ENCODE data around the gene ARMC8. TPM values are rescaled to one million over a fixed set of nuclear protein-coding genes. Genes with fewer than 3 reads are reported as not detected.
A peak's percentile ranks its signal among the peaks of the same experiment; 100 is the strongest.

Gene ARMC8
- total RNA-seq, 2 donors from 2014 or later, result 50.2 to 56.6 TPM

GRCh38 chr3:138210528-138210927, 23.4 kb downstream of the ARMC8 start:
- peaks cover 4% of the 10 kb centered on the region for H3K36me3 Mint-ChIP-seq
- peaks cover 29 to 30% of the 10 kb centered on the region in 2 donors for H3K4me1 Mint-ChIP-seq (ENCODE audit: low read depth in 2 of 2)
- ATAC-seq, result no peak
- no peaks in the 10 kb centered on the region for H3K9me3 Mint-ChIP-seq
- H3K4me3 Mint-ChIP-seq, result no peak overlapping the region
- H3K27ac Mint-ChIP-seq, result no peak overlapping the region
- DNase-seq (ENCODE audit: low spot score), result no peak
- no peaks in the 10 kb centered on the region for H3K27me3 Mint-ChIP-seq

GRCh38 chr3:138213398-138214085, 26.4 kb downstream of the ARMC8 start:
- peaks cover 18 to 20% of the 10 kb centered on the region in 2 donors for H3K4me1 Mint-ChIP-seq (ENCODE audit: low read depth in 2 of 2)
- H3K9me3 Mint-ChIP-seq, result no peaks in the 10 kb centered on the region
- no peak overlapping the region for H3K4me3 Mint-ChIP-seq
- no peak overlapping the region for H3K27ac Mint-ChIP-seq
- no peaks in the 10 kb centered on the region for H3K27me3 Mint-ChIP-seq
- no peak for ATAC-seq
- peaks cover 4% of the 10 kb centered on the region for H3K36me3 Mint-ChIP-seq
- no peak for DNase-seq (ENCODE audit: low spot score)

- no peaks in the 10 kb centered on the region for H3K9me3 Mint-ChIP-seq
- H3K4me3 Mint-ChIP-seq, result peak overlapping the region; percentile 57
- ATAC-seq, result no peak
- peak overlapping the region in 1 of 2 donors; percentile 12 for H3K27ac Mint-ChIP-seq
- DNase-seq (ENCODE audit: low spot score), result no peak
- H3K27me3 Mint-ChIP-seq, result no peaks in the 10 kb centered on the region
- H3K4me1 Mint-ChIP-seq (ENCODE audit: low read depth in 2 of 2), result peaks cover 20 to 33% of the 10 kb centered on the region in 2 donors
- H3K36me3 Mint-ChIP-seq, result no peaks in the 10 kb centered on the region
Observed at GRCh38 chr3:138219255-138219654, 32.2 kb downstream of the ARMC8 start.

GRCh38 chr3:138220242-138220641, 33.1 kb downstream of the ARMC8 start:
- H3K4me3 Mint-ChIP-seq, result no peak overlapping the region
- H3K9me3 Mint-ChIP-seq, result no peaks in the 10 kb centered on the region

GRCh38 chr3:138220788-138221187, 33.7 kb downstream of the ARMC8 start:
- H3K36me3 Mint-ChIP-seq, result no peaks in the 10 kb centered on the region
- DNase-seq (ENCODE audit: low spot score) (no peak), ATAC-seq (no peak)
- H3K4me1 Mint-ChIP-seq (ENCODE audit: low read depth in 2 of 2), result peaks cover 20 to 33% of the 10 kb centered on the region in 2 donors
- H3K9me3 Mint-ChIP-seq, result no peaks in the 10 kb centered on the region
- H3K4me3 Mint-ChIP-seq, result no peak overlapping the region
- no peak overlapping the region for H3K27ac Mint-ChIP-seq
- no peaks in the 10 kb centered on the region for H3K27me3 Mint-ChIP-seq

More at GRCh38 chr3:138220242-138220641, 33.1 kb downstream of the ARMC8 start:
- DNase-seq (ENCODE audit: low spot score), result no peak
- H3K4me1 Mint-ChIP-seq (ENCODE audit: low read depth in 2 of 2), result peaks cover 20 to 33% of the 10 kb centered on the region in 2 donors
- H3K36me3 Mint-ChIP-seq, result no peaks in the 10 kb centered on the region
- ATAC-seq, result no peak
- no peaks in the 10 kb centered on the region for H3K27me3 Mint-ChIP-seq
- H3K27ac Mint-ChIP-seq, result peak overlapping the region in 1 of 2 donors; percentile 12

- Mint-ChIP-seq H3K4me1 (ENCODE audit: low read depth in 2 of 2) (peaks cover 20 to 33% of the 10 kb centered on the region in 2 donors), H3K9me3 (no peaks in the 10 kb centered on the region), H3K27ac (peak overlapping the region; percentile 70 to 77), H3K27me3 (no peaks in the 10 kb centered on the region), H3K36me3 (peaks cover 8% of the 10 kb centered on the region), H3K4me3 (peak overlapping the region; percentile 38)
- no peak for DNase-seq (ENCODE audit: low spot score)
- ATAC-seq, result no peak
Observed at GRCh38 chr3:138222131-138222941, 35.2 kb downstream of the ARMC8 start.

GRCh38 chr3:138222942-138223287, 35.8 kb downstream of the ARMC8 start:
- DNase-seq (ENCODE audit: low spot score), result no peak
- Mint-ChIP-seq H3K27me3 (no peaks in the 10 kb centered on the region), H3K4me1 (ENCODE audit: low read depth in 2 of 2) (peaks cover 20 to 33% of the 10 kb centered on the region in 2 donors), H3K4me3 (peak overlapping the region; percentile 38), H3K36me3 (peaks cover 8% of the 10 kb centered on the region), H3K9me3 (no peaks in the 10 kb centered on the region), H3K27ac (peak overlapping the region; percentile 70 to 77)
- ATAC-seq, result peak in 1 of 2 donors; percentile 61

GRCh38 chr3:138227650-138228049, 40.5 kb downstream of the ARMC8 start:
- DNase-seq (ENCODE audit: low spot score), result no peak
- Mint-ChIP-seq H3K36me3 (peaks cover 12% of the 10 kb centered on the region), H3K4me1 (ENCODE audit: low read depth in 2 of 2) (peaks cover 5 to 9% of the 10 kb centered on the region in 2 donors), H3K4me3 (no peak overlapping the region), H3K27ac (no peak overlapping the region), H3K27me3 (no peaks in the 10 kb centered on the region), H3K9me3 (no peaks in the 10 kb centered on the region)
- ATAC-seq, result no peak

- Mint-ChIP-seq H3K4me3 (no peak overlapping the region), H3K27ac (no peak overlapping the region), H3K9me3 (no peaks in the 10 kb centered on the region), H3K36me3 (peaks cover 12% of the 10 kb centered on the region), H3K4me1 (ENCODE audit: low read depth in 2 of 2) (peaks cover 6 to 19% of the 10 kb centered on the region in 2 donors), H3K27me3 (no peaks in the 10 kb centered on the region)
- ATAC-seq (no peak), DNase-seq (ENCODE audit: low spot score) (no peak)
Observed at GRCh38 chr3:138230525-138230924, 43.4 kb downstream of the ARMC8 start.

GRCh38 chr3:138232705-138233364, 45.7 kb downstream of the ARMC8 start:
- Mint-ChIP-seq H3K4me3 (no peak overlapping the region), H3K27ac (no peak overlapping the region), H3K9me3 (no peaks in the 10 kb centered on the region), H3K36me3 (peaks cover 11% of the 10 kb centered on the region), H3K27me3 (no peaks in the 10 kb centered on the region), H3K4me1 (ENCODE audit: low read depth in 2 of 2) (peaks cover 6 to 19% of the 10 kb centered on the region in 2 donors)
- DNase-seq (ENCODE audit: low spot score), result no peak
- no peak for ATAC-seq

GRCh38 chr3:138234401-138235179, 47.5 kb downstream of the ARMC8 start:
- peaks cover 11% of the 10 kb centered on the region for H3K36me3 Mint-ChIP-seq
- ATAC-seq, result peak in 1 of 2 donors; percentile 88
- DNase-seq (ENCODE audit: low spot score), result no peak
- H3K27ac Mint-ChIP-seq, result peak overlapping the region; percentile 19 to 47
- no peaks in the 10 kb centered on the region for H3K27me3 Mint-ChIP-seq
- peak overlapping the region; percentile 3 for H3K4me3 Mint-ChIP-seq
- peaks cover 6 to 19% of the 10 kb centered on the region in 2 donors for H3K4me1 Mint-ChIP-seq (ENCODE audit: low read depth in 2 of 2)
- no peaks in the 10 kb centered on the region for H3K9me3 Mint-ChIP-seq

GRCh38 chr3:138238711-138239110, 51.6 kb downstream of the ARMC8 start:
- H3K27ac Mint-ChIP-seq, result no peak overlapping the region
- DNase-seq (ENCODE audit: low spot score) (no peak), ATAC-seq (no peak)
- no peak overlapping the region for H3K4me3 Mint-ChIP-seq
- peaks cover 18% of the 10 kb centered on the region for H3K36me3 Mint-ChIP-seq
- no peaks in the 10 kb centered on the region for H3K9me3 Mint-ChIP-seq
- H3K27me3 Mint-ChIP-seq, result no peaks in the 10 kb centered on the region
- peaks cover 6 to 14% of the 10 kb centered on the region in 2 donors for H3K4me1 Mint-ChIP-seq (ENCODE audit: low read depth in 2 of 2)

GRCh38 chr3:138241061-138241460, 54.0 kb downstream of the ARMC8 start:
- no peak for ATAC-seq
- Mint-ChIP-seq H3K36me3 (peaks cover 18% of the 10 kb centered on the region), H3K27me3 (no peaks in the 10 kb centered on the region), H3K9me3 (no peaks in the 10 kb centered on the region), H3K4me1 (ENCODE audit: low read depth in 2 of 2) (no peaks in the 10 kb centered on the region), H3K27ac (no peak overlapping the region), H3K4me3 (no peak overlapping the region)
- no peak for DNase-seq (ENCODE audit: low spot score)
